HepG2 (cell line): ENCODE measurements around the gene MRPS34. TPM values are rescaled to one million over a fixed set of nuclear protein-coding genes. Genes with fewer than 3 reads are reported as not detected.

Experiments
- ATAC-seq: fragments of 200-7000 bp; cut with Tn5 transposase; 3 replicates; pipeline ENCODE4 v1.9.1; 2020; ENCODE audit warnings: mild to moderate bottlenecking, moderate library complexity
- BruUV-seq: library from RNA; stranded (reverse); fragments of 400-500 nt; replicated peaks from 2 replicates; lab custom pipeline; 2021; lab: Mats Ljungman, UMichigan
- CTCF ChIA-PET: fragments of 300-600 bp; formaldehyde crosslinking; extraction: SDS; loops from one replicate; lab custom pipeline; 2021; ENCODE audit warnings: low total read pairs, inconsistent platforms, low intra/inter-chr PET ratio; lab: Yijun Ruan, JAX
- POLR2A ChIA-PET: fragments of 350-600 bp; sonication (Branson Sonifier 250); formaldehyde crosslinking; loops from one replicate; lab custom pipeline; 2020; ENCODE audit warnings: antibody characterized with exemption, inconsistent platforms; lab: Yijun Ruan, JAX
- DNase-seq: peaks from one replicate; pipeline ENCODE4 v3.0.0-alpha.2; 2015; ENCODE audit warnings: low spot score
- FAIRE-seq: peaks from 3 replicates; lab custom pipeline; 2011; peaks lifted over from hg19 to GRCh38; lab: Jason Lieb, UNC
- H2AFZ ChIP-seq: one replicate; pipeline ENCODE4 v1.6.1; 2011; ENCODE audit warnings: low read length, inconsistent platforms
- H3K27ac ChIP-seq: fragments of 300-600 bp; 3 replicates; pipeline ENCODE4 v1.8.0; 2011; ENCODE audit warnings: mixed run types, mild to moderate bottlenecking, mixed read lengths, low read length, inconsistent platforms; ENCODE audit not compliant: insufficient read depth; ENCODE audit errors: extremely low read length
- H3K27me3 ChIP-seq, 2 experiments: fragments of 200-600 bp in 1 of 2; 2 replicates in 1 of 2; 3 replicates in 1 of 2; pipeline versions ENCODE4 v1.6.0 to v1.8.0; 2011; ENCODE audit warnings: low read length in 2 of 2, mild to moderate bottlenecking in 2 of 2, moderate library complexity in 2 of 2, inconsistent platforms in 1 of 2; ENCODE audit not compliant: insufficient read depth in 2 of 2, control insufficient read depth in 1 of 2
- H3K36me3 ChIP-seq, 2 experiments: fragments of 200-600 bp in 1 of 2; replicated peaks in 1 of 2; 2 replicates in 1 of 2; 3 replicates in 1 of 2; pipeline versions ENCODE4 v1.5.1 to v1.8.0; 2011; ENCODE audit warnings: low read length in 2 of 2, inconsistent platforms in 1 of 2; ENCODE audit not compliant: insufficient read depth in 2 of 2, control insufficient read depth in 1 of 2
- H3K4me1 ChIP-seq: 2 replicates; pipeline ENCODE4 v1.5.1; 2012; ENCODE audit warnings: low read length, inconsistent platforms; ENCODE audit not compliant: insufficient read depth
- H3K4me2 ChIP-seq: 2 replicates; pipeline ENCODE4 v1.6.0; 2011; ENCODE audit warnings: low read depth, low read length, inconsistent platforms
- H3K4me3 ChIP-seq, 3 experiments: fragments of 200-600 bp in 1 of 3; sonication (generic), shearing (Covaris generic) in 1 of 3; replicated peaks in 1 of 3; 2 replicates each; pipeline ENCODE4 v1.5.1; 2011 to 2016; ENCODE audit warnings: low read length in 3 of 3, inconsistent platforms in 2 of 3, low read depth in 2 of 3, mild to moderate bottlenecking in 2 of 3, control low read depth in 1 of 3, mixed read lengths in 1 of 3; ENCODE audit not compliant: insufficient read depth in 1 of 3
- H3K79me2 ChIP-seq: one replicate; pipeline ENCODE4 v1.6.1; 2011; ENCODE audit warnings: low read length, inconsistent platforms; ENCODE audit not compliant: insufficient read depth
- H3K9ac ChIP-seq: 2 replicates; pipeline ENCODE4 v1.6.0; 2011; ENCODE audit warnings: mild to moderate bottlenecking, low read depth, low read length, inconsistent platforms; ENCODE audit not compliant: insufficient read depth
- H3K9me3 ChIP-seq: 2 replicates; pipeline ENCODE4 v1.5.1; 2012; ENCODE audit warnings: mild to moderate bottlenecking, low read length
- H4K20me1 ChIP-seq: 2 replicates; pipeline ENCODE4 v1.6.0; 2011; ENCODE audit warnings: inconsistent platforms, mild to moderate bottlenecking, low read length, moderate library complexity; ENCODE audit not compliant: insufficient read depth
- BRD4 ChIP-seq: sonication (generic); formaldehyde crosslinking; IDR thresholded peaks from 2 replicates; pipeline ENCODE4 v1.4.0; 2020; ENCODE audit warnings: missing genetic modification reagents
- E2F1 ChIP-seq: sonication (generic); formaldehyde crosslinking; IDR thresholded peaks from 2 replicates; pipeline ENCODE4 v1.5.0; 2020; ENCODE audit warnings: missing genetic modification reagents
- GFI1 ChIP-seq: sonication (generic); formaldehyde crosslinking; IDR thresholded peaks from 2 replicates; pipeline ENCODE4 v1.5.0; 2020; ENCODE audit warnings: missing genetic modification reagents, mild to moderate bottlenecking, borderline replicate concordance
- KMT2A ChIP-seq: sonication (generic); formaldehyde crosslinking; IDR thresholded peaks from 2 replicates; pipeline ENCODE4 v1.4.0; 2020; ENCODE audit warnings: missing genetic modification reagents
- MAFK ChIP-seq, 2 experiments: IDR thresholded peaks in 1 of 2; conservative IDR thresholded peaks in 1 of 2; 2 replicates each; pipeline ENCODE4 v1.6.1; 2011; ENCODE audit warnings: improper control_type of control experiment in 2 of 2, low read length in 2 of 2
- PCBP1 ChIP-seq: fragments of 200-400 bp; formaldehyde crosslinking; IDR thresholded peaks from 2 replicates; pipeline ENCODE4 v1.6.1; 2017; ENCODE audit warnings: mild to moderate bottlenecking, low read depth, low read length, borderline replicate concordance
- ZBTB7A ChIP-seq: sonication (generic); formaldehyde crosslinking; IDR thresholded peaks from 2 replicates; pipeline ENCODE4 v1.8.0; 2022; ENCODE audit warnings: mild to moderate bottlenecking, missing genetic modification reagents
- ZKSCAN1 ChIP-seq: fragments of 150-350 bp; IDR thresholded peaks from 2 replicates; pipeline ENCODE4 v1.6.1; 2014; ENCODE audit warnings: low read length
- ZNF121 ChIP-seq: sonication (generic); formaldehyde crosslinking; IDR thresholded peaks from 2 replicates; pipeline ENCODE4 v1.5.0; 2020; ENCODE audit warnings: mild to moderate bottlenecking, missing genetic modification reagents
- ZNF180 ChIP-seq: sonication (generic); formaldehyde crosslinking; IDR thresholded peaks from 2 replicates; pipeline ENCODE4 v1.4.0; 2020; ENCODE audit warnings: low read depth, missing genetic modification reagents, borderline replicate concordance
- ZNF234 ChIP-seq: sonication (generic); formaldehyde crosslinking; conservative IDR thresholded peaks from 2 replicates; pipeline ENCODE4 v1.5.1; 2020; ENCODE audit warnings: mild to moderate bottlenecking, missing genetic modification reagents
- ZNF253 ChIP-seq: sonication (generic); formaldehyde crosslinking; IDR thresholded peaks from 2 replicates; pipeline ENCODE4 v1.8.0; 2022; ENCODE audit warnings: mild to moderate bottlenecking, missing genetic modification reagents, borderline replicate concordance
- ZNF614 ChIP-seq: IDR thresholded peaks from 2 replicates; pipeline ENCODE4 v1.6.1; 2018; ENCODE audit warnings: missing biosample characterization, missing genetic modification reagents, inconsistent platforms, borderline replicate concordance
- ZNF816 ChIP-seq: sonication (generic); formaldehyde crosslinking; IDR thresholded peaks from 2 replicates; pipeline ENCODE4 v1.8.0; 2022; ENCODE audit warnings: missing genetic modification reagents, mild to moderate bottlenecking, borderline replicate concordance
- ZSCAN9 ChIP-seq: IDR thresholded peaks from 2 replicates; pipeline ENCODE4 v1.6.1; 2016; ENCODE audit warnings: borderline replicate concordance
- WGBS: methylation state at CpG from one replicate; pipeline ENCODE4 v1.1.6; 2017; ENCODE audit warnings: low lambda C conversion rate; 5-methylcytosine and 5-hydroxymethylcytosine counted together
- in situ Hi-C: cut with HindIII; loops from 2 replicates; pipeline ENCODE4 v1.10.0; 2017; ENCODE audit warnings: low pct_unique_long_range_greater_than_20kb; ENCODE audit not compliant: extremely low pct_ligation_motif_present
- intact Hi-C: fragments of 100-400 bp; cut with micrococcal nuclease; formaldehyde crosslinking; loops from one replicate; pipeline ENCODE4 v1.10.0; 2022; ENCODE audit not compliant: unreplicated experiment
- polyA plus RNA-seq, 8 experiments: library from polyadenylated mRNA; depleted of rRNA in 3 of 8; stranded (reverse) in 7 of 8; unstranded in 1 of 8; fragments of >200 nt; fragmentation: Illumina TruSeq in 4 of 8; extraction: Trizol in 4 of 8; gene quantifications; 2 replicates each; pipeline versions ENCODE4 v1.2.1 to v1.2.3, GENCODE V29; 2011 to 2016; ENCODE audit warnings: low read depth in 4 of 8, missing spikeins in 1 of 8, mixed read lengths in 1 of 8; ENCODE audit not compliant: insufficient read depth in 1 of 8
- total RNA-seq, 5 experiments: library from RNA; depleted of rRNA; stranded (reverse); fragments of >200 nt; fragmentation: Illumina TruSeq; extraction: Trizol; gene quantifications; 2 replicates each; pipeline ENCODE4 v1.2.3, GENCODE V29; 2016; ENCODE audit warnings: low read depth in 1 of 5

Gene MRPS34
- total and polyA plus RNA-seq, 2 of the 13 experiments (the other 11 are each of a cell fraction or from before 2014, with no cell fraction given) = 63.5 to 131 TPM

GRCh38 chr16:1757714-1758461 lies 15.0 kb downstream of the MRPS34 start (continued):
- no peak for TF ChIP-seq E2F1
- no peak for TF ChIP-seq ZNF180 (CRISPR knock-in tag)

GRCh38 chr16:1754204-1754603 lies 18.7 kb downstream of the MRPS34 start:
- TF ChIP-seq BRD4 (CRISPR knock-in tag) (no peak), ZNF121 (CRISPR knock-in tag) (no peak), GFI1 (CRISPR knock-in tag) (no peak), ZNF614 (CRISPR knock-in tag) (no peak), MAFK (conservative IDR thresholded peaks at IDR 0.05 in 1 of 2, IDR thresholded peaks at IDR 0.05 in 1 of 2; ENCODE audit: low read length in 2 of 2) (no peak), ZNF253 (CRISPR knock-in tag) (no peak), ZKSCAN1 (no peak), ZSCAN9 (CRISPR knock-in tag) (no peak), ZBTB7A (CRISPR knock-in tag) (no peak), PCBP1 (no peak), KMT2A (CRISPR knock-in tag) (no peak), ZNF816 (no peak), ZNF234 (CRISPR knock-in tag) (no peak)
- ChIA-PET POLR2A (no interaction called here), CTCF (no interaction called here)
- Histone ChIP-seq H4K20me1 (no peaks in the 10 kb centered on the region), H3K9ac (no peak overlapping the region), H2AFZ (no peak overlapping the region), H3K27me3 (no peaks in the 10 kb centered on the region), H3K9me3 (no peaks in the 10 kb centered on the region), H3K27ac (no peak overlapping the region), H3K79me2 (no peaks in the 10 kb centered on the region), H3K4me3 (no peak overlapping the region), H3K36me3 (peaks cover 10 to 44% of the 10 kb centered on the region in 2 experiments; a peak in 4 of 5 replicates), H3K4me1 (peaks cover 10% of the 10 kb centered on the region), H3K4me2 (no peak overlapping the region)
- no TSS peak for BruUV-seq
- no peak for ATAC-seq
- intact Hi-C loops (no loop called here), in situ Hi-C loops (no loop called here)
- DNase-seq = no peak
- FAIRE-seq = no peak
- WGBS = 93% methylated on average over 12 of the region's 12 CpGs
